Esophagus squamous epithelium (tissue), 5 donors: ENCODE data around the gene FAM98B. TPM values are rescaled to one million over a fixed set of nuclear protein-coding genes. Genes with fewer than 3 reads are reported as not detected.

Experiments used
- DNase-seq: peaks from one replicate; lab custom pipeline; 2025; lab: John Stamatoyannopoulos, UW
- H3K27ac ChIP-seq, 4 donors: fragments of 200-600 bp; sonication (generic); one replicate each; pipeline ENCODE4 v1.5.1; 2016 to 2019; ENCODE audit warnings: mild to moderate bottlenecking in 1 of 4
- H3K27me3 ChIP-seq, 4 donors: fragments of 200-600 bp; sonication (generic); 1 replicate in 3 of 4; 2 replicates in 1 of 4; pipeline versions ENCODE4 v1.5.1 to v1.6.0; 2017 to 2021; ENCODE audit warnings: antibody characterized with exemption in 1 of 4
- H3K36me3 ChIP-seq, 3 donors: fragments of 200-600 bp; sonication (generic); one replicate each; pipeline ENCODE4 v1.5.1; 2016 to 2019
- H3K4me1 ChIP-seq, 3 donors: fragments of 200-600 bp; sonication (generic); one replicate each; pipeline ENCODE4 v1.5.1; 2017 to 2019
- H3K4me3 ChIP-seq, 4 donors: fragments of 200-600 bp; sonication (generic); 1 replicate in 3 of 4; 2 replicates in 1 of 4; pipeline ENCODE4 v1.5.1; 2016 to 2019; ENCODE audit warnings: mild to moderate bottlenecking in 2 of 4, moderate library complexity in 1 of 4
- H3K9me3 ChIP-seq, 3 donors: fragments of 200-600 bp; sonication (generic); one replicate each; pipeline ENCODE4 v1.5.1; 2016 to 2019
- CTCF ChIP-seq, 6 experiments: fragments of 450-650 bp in 4 of 6; fragments of 200-600 bp in 2 of 6; sonication (generic) in 2 of 6; IDR thresholded peaks; one replicate each; pipeline ENCODE4 v1.5.1; 2016 to 2019; ENCODE audit warnings: antibody characterized with exemption in 6 of 6, mild to moderate bottlenecking in 4 of 6, moderate library complexity in 4 of 6
- POLR2A ChIP-seq, 4 donors: fragments of 450-650 bp; IDR thresholded peaks; one replicate each; pipeline ENCODE4 v1.6.1; 2017; ENCODE audit warnings: antibody characterized with exemption in 4 of 4, mild to moderate bottlenecking in 4 of 4, moderate library complexity in 3 of 4
- WGBS, 2 donors: methylation state at CpG; one replicate each; pipeline ENCODE4 v1.1.5; 2018; 5-methylcytosine and 5-hydroxymethylcytosine counted together
- intact Hi-C: fragments of 100-400 bp; cut with DNase I; formaldehyde crosslinking; loops from one replicate; pipeline ENCODE4 v1.15.0; 2022
- total RNA-seq, 4 donors: library from RNA; depleted of rRNA; stranded (reverse); fragments of >200 nt; gene quantifications; one replicate each; pipeline ENCODE4 v1.1.0, GENCODE V29; 2016
- donor health status: DM: yes; HTN: yes; CAD: no.

The FAM98B gene
- total RNA-seq, 4 donors from 2014 or later: 5.6 to 10.9 (median 7.1) TPM

- Histone ChIP-seq H3K4me1 (no peaks in the 10 kb centered on the region), H3K9me3 (no peaks in the 10 kb centered on the region), H3K4me3 (no peak overlapping the region), H3K36me3 (peaks cover 0 to 59% (median 0%) of the 10 kb centered on the region in 3 donors), H3K27me3 (no peaks in the 10 kb centered on the region), H3K27ac (no peak overlapping the region)
- TF ChIP-seq POLR2A (IDR thresholded peaks at IDR 0.05) (no peak), CTCF (IDR thresholded peaks at IDR 0.05) (no peak)
- DNase-seq: no peak
- intact Hi-C loops: no loop called here
- 36 to 37% methylated on average over 2 of the region's 2 CpGs for whole genome bisulfite sequencing, 2 donors
Observed at GRCh38 chr15:38486936-38487335, 33.0 kb downstream of the FAM98B start.

GRCh38 chr15:38487378-38487777, 33.5 kb downstream of the FAM98B start:
- no peaks in the 10 kb centered on the region for H3K9me3 ChIP-seq
- TF ChIP-seq CTCF (IDR thresholded peaks at IDR 0.05) (no peak), POLR2A (IDR thresholded peaks at IDR 0.05) (no peak)
- DNase-seq: no peak
- H3K4me1 ChIP-seq: no peaks in the 10 kb centered on the region
- 95 to 100% methylated on average over 1 of the region's 1 CpG for WGBS, 2 donors
- no peaks in the 10 kb centered on the region for H3K27me3 ChIP-seq
- no peak overlapping the region for H3K4me3 ChIP-seq
- H3K36me3 ChIP-seq: peaks cover 0 to 54% (median 0%) of the 10 kb centered on the region in 3 donors
- intact Hi-C loops: no loop called here
- no peak overlapping the region for H3K27ac ChIP-seq

- Histone ChIP-seq H3K9me3 (no peaks in the 10 kb centered on the region), H3K27ac (no peak overlapping the region), H3K4me3 (no peak overlapping the region), H3K27me3 (no peaks in the 10 kb centered on the region), H3K4me1 (no peaks in the 10 kb centered on the region), H3K36me3 (peaks cover 0 to 54% (median 10%) of the 10 kb centered on the region in 3 donors)
- intact Hi-C loops: no loop called here
- TF ChIP-seq POLR2A (IDR thresholded peaks at IDR 0.05) (no peak), CTCF (IDR thresholded peaks at IDR 0.05) (no peak)
- 54 to 82% methylated on average over 3 of the region's 3 CpGs for WGBS, 2 donors
- no peak for DNase-seq
Observed at GRCh38 chr15:38490242-38490922, 36.5 kb downstream of the FAM98B start.

- no peaks in the 10 kb centered on the region for H3K4me1 ChIP-seq
- peaks cover 0 to 40% (median 10%) of the 10 kb centered on the region in 3 donors for H3K36me3 ChIP-seq
- no peaks in the 10 kb centered on the region for H3K9me3 ChIP-seq
- DNase-seq: no peak
- H3K4me3 ChIP-seq: no peak overlapping the region
- intact Hi-C loops: no loop called here
- 81 to 86% methylated on average over 1 of the region's 1 CpG for WGBS, 2 donors
- H3K27ac ChIP-seq: no peak overlapping the region
- no peaks in the 10 kb centered on the region for H3K27me3 ChIP-seq
- TF ChIP-seq CTCF (IDR thresholded peaks at IDR 0.05): no peak
- no peak for TF ChIP-seq POLR2A (IDR thresholded peaks at IDR 0.05)
Observed at GRCh38 chr15:38496151-38496550, 42.2 kb downstream of the FAM98B start.

- no peaks in the 10 kb centered on the region for H3K27me3 ChIP-seq
- no peak overlapping the region for H3K27ac ChIP-seq
- no peak overlapping the region for H3K4me3 ChIP-seq
- intact Hi-C loops: no loop called here
- no peaks in the 10 kb centered on the region for H3K4me1 ChIP-seq
- peaks cover 0 to 53% (median 0%) of the 10 kb centered on the region in 3 donors for H3K36me3 ChIP-seq
- H3K9me3 ChIP-seq: no peaks in the 10 kb centered on the region
- TF ChIP-seq CTCF (IDR thresholded peaks at IDR 0.05) (no peak), POLR2A (IDR thresholded peaks at IDR 0.05) (no peak)
- DNase-seq: no peak
- 100% methylated on average over 1 of the region's 1 CpG for WGBS, 2 donors
Observed at GRCh38 chr15:38499651-38500050, 45.7 kb downstream of the FAM98B start.
